Thyroid gland (tissue), 4 donors: ENCODE data around the gene PKP2. TPM values are rescaled to one million over a fixed set of nuclear protein-coding genes. Genes with fewer than 3 reads are reported as not detected.

Source experiments
- DNase-seq, 2 donors: peaks; one replicate each; pipeline ENCODE4 v3.0.0-alpha.2; 2019
- H3K27ac ChIP-seq, 3 donors: fragments of 200-600 bp; sonication (generic); 1 replicate in 2 of 3; 2 replicates in 1 of 3; pipeline ENCODE4 v1.5.1; 2016 to 2019; ENCODE audit warnings: mild to moderate bottlenecking in 1 of 3, moderate library complexity in 1 of 3
- H3K27me3 ChIP-seq: fragments of 200-600 bp; sonication (generic); one replicate; pipeline ENCODE4 v1.5.1; 2019
- H3K36me3 ChIP-seq, 2 donors: fragments of 200-600 bp; sonication (generic); one replicate each; pipeline ENCODE4 v1.5.1; 2016 to 2019
- H3K4me1 ChIP-seq, 2 donors: fragments of 200-600 bp; sonication (generic); one replicate each; pipeline ENCODE4 v1.5.1; 2017 to 2019
- H3K4me3 ChIP-seq, 3 donors: fragments of 200-600 bp; sonication (generic); replicated peaks in 1 of 3; 1 replicate in 2 of 3; 2 replicates in 1 of 3; pipeline ENCODE4 v1.5.1; 2016; ENCODE audit warnings: mild to moderate bottlenecking in 1 of 3
- H3K9me3 ChIP-seq: fragments of 200-600 bp; sonication (generic); one replicate; pipeline ENCODE4 v1.5.1; 2017
- POLR2A ChIP-seq, 2 donors: fragments of 450-650 bp; IDR thresholded peaks; one replicate each; pipeline ENCODE4 v1.6.1; 2017; ENCODE audit warnings: antibody characterized with exemption in 2 of 2, mild to moderate bottlenecking in 2 of 2, moderate library complexity in 1 of 2
- WGBS, 2 donors: methylation state at CpG; one replicate each; pipeline ENCODE4 v1.1.5; 2017; 5-methylcytosine and 5-hydroxymethylcytosine counted together
- intact Hi-C: fragments of 100-400 bp; cut with DNase I; formaldehyde crosslinking; loops from one replicate; pipeline ENCODE4 v1.15.1; 2023
- total RNA-seq, 4 donors: library from RNA; depleted of rRNA; stranded (reverse); fragments of >200 nt; gene quantifications; one replicate each; pipeline ENCODE4 v1.2.3, GENCODE V29; 2016
- TF ChIP-seq, protein P1 (sequence below), 6 experiments: fragments of 200-600 bp in 3 of 6; fragments of 450-650 bp in 3 of 6; sonication (generic) in 3 of 6; IDR thresholded peaks; one replicate each; pipeline ENCODE4 v1.5.1; 2016 to 2019; ENCODE audit warnings: antibody characterized with exemption in 6 of 6, mild to moderate bottlenecking in 2 of 6, inconsistent platforms in 1 of 6, moderate library complexity in 1 of 6

Gene PKP2
- total RNA-seq, 4 donors from 2014 or later, result 0.27 to 0.92 (median 0.55) TPM

DNA sequence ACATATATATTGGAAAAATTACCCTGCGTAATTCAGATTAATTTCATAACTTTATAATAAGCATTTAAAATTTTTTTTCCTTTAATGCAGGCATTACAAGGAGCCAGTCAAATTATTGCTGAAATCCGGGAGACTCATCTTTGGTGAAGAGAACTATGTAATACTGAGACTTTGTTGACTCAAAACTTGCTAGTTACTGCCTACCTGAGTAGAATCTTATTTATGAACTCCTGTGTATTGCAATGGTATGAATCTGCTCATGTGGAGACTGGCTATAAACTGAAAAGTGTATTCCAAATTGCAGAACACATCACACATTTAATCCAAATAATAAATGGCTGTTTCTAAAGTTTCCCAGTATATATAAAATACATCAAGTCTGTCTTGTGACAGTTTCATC, 153.3 kb downstream of the PKP2 start:
- intact Hi-C loops, result no loop called here
- no peak for DNase-seq
- H3K4me3 ChIP-seq, result no peak overlapping the region
- H3K4me1 ChIP-seq, result no peaks in the 10 kb centered on the region
- 94 to 96% methylated on average over 2 of the region's 2 CpGs for WGBS, 2 donors
- no peak for TF ChIP-seq POLR2A (IDR thresholded peaks at IDR 0.05)
- TF ChIP-seq, protein P1, sequence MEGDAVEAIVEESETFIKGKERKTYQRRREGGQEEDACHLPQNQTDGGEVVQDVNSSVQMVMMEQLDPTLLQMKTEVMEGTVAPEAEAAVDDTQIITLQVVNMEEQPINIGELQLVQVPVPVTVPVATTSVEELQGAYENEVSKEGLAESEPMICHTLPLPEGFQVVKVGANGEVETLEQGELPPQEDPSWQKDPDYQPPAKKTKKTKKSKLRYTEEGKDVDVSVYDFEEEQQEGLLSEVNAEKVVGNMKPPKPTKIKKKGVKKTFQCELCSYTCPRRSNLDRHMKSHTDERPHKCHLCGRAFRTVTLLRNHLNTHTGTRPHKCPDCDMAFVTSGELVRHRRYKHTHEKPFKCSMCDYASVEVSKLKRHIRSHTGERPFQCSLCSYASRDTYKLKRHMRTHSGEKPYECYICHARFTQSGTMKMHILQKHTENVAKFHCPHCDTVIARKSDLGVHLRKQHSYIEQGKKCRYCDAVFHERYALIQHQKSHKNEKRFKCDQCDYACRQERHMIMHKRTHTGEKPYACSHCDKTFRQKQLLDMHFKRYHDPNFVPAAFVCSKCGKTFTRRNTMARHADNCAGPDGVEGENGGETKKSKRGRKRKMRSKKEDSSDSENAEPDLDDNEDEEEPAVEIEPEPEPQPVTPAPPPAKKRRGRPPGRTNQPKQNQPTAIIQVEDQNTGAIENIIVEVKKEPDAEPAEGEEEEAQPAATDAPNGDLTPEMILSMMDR (IDR thresholded peaks at IDR 0.05), result no peak
- H3K27ac ChIP-seq, result no peak overlapping the region
- peaks cover 28 to 32% of the 10 kb centered on the region in 2 donors for H3K36me3 ChIP-seq
- H3K27me3 ChIP-seq, result no peaks in the 10 kb centered on the region
- no peaks in the 10 kb centered on the region for H3K9me3 ChIP-seq

DNA sequence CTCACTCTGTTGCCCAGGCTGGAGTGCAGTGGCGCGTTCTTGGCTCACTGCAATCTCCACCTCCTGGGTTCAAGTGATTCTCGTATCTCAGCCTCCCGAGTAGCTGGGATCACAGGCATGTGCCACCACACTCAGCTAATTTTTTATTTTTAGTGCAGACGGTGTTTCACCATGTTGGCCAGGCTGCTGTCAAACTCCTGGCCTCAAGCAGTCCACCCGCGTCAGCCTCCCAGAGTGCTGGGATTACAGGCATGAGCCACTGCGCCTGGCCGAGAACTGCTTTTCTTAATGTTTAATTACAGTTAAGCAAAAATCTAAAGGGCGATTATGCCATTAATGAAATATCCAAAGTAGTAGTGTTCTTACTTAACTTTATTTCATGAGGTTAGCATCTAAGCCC, 154.4 kb downstream of the PKP2 start:
- Histone ChIP-seq H3K9me3 (no peaks in the 10 kb centered on the region), H3K36me3 (peaks cover 20 to 34% of the 10 kb centered on the region in 2 donors), H3K4me1 (no peaks in the 10 kb centered on the region), H3K4me3 (no peak overlapping the region), H3K27me3 (no peaks in the 10 kb centered on the region), H3K27ac (no peak overlapping the region)
- no peak for TF ChIP-seq POLR2A (IDR thresholded peaks at IDR 0.05)
- TF ChIP-seq, protein P1 (IDR thresholded peaks at IDR 0.05), result no peak
- DNase-seq, result no peak
- WGBS, 2 donors, result 96 to 98% methylated on average over 10 of the region's 10 CpGs
- intact Hi-C loops, result no loop called here

Other genes with a start within 250 kb of the PKP2 start
- gene DNM1L, start 217.5 kb downstream of the PKP2 start, total RNA-seq, result 10 to 100 TPM; 49.7 to 93.7 (median 56.8) TPM
- 10 to 100 TPM; 21.1 to 48.5 (median 25.3) TPM for gene YARS2, start 140.9 kb downstream of the PKP2 start, total RNA-seq